GM21423 (cell line): ENCODE measurements around the gene CD101.

ENCODE experiments used
- ATAC-seq: cut with Tn5 transposase; IDR thresholded peaks from one replicate; pipeline ENCODE4 v1.9.1; 2021; ENCODE audit warnings: mild to moderate bottlenecking, moderate library complexity; ENCODE audit not compliant: unreplicated experiment

Gene CD101

DNA sequence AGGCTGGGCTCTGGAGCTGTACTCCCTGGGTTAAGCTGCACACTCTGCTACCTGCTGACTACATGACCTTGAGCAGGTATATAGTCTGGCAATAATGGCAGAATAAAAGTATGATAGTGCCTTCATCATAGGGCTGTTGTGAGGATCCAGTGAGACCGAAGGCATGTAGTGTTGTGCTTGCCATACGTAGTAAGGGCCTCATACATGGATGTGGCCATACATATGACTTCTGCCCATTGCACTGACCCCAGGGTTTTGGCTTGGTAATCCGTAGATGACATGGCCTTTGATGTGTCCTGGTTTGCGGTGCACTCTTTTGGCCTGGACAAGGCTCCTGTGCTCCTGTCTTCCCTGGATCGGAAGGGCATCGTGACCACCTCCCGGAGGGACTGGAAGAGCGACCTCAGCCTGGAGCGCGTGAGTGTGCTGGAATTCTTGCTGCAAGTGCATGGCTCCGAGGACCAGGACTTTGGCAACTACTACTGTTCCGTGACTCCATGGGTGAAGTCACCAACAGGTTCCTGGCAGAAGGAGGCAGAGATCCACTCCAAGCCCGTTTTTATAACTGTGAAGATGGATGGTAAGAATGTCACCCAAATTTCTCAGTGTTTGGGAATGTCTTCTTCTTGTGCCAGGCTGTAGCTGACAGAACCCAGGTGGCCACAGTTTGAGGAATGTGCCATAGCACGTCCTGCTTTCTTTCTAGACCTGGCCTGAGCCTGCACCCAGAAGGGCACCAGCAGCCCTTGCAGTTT is 17.0 kb upstream of the CD101 start:
- ATAC-seq = no peak

DNA sequence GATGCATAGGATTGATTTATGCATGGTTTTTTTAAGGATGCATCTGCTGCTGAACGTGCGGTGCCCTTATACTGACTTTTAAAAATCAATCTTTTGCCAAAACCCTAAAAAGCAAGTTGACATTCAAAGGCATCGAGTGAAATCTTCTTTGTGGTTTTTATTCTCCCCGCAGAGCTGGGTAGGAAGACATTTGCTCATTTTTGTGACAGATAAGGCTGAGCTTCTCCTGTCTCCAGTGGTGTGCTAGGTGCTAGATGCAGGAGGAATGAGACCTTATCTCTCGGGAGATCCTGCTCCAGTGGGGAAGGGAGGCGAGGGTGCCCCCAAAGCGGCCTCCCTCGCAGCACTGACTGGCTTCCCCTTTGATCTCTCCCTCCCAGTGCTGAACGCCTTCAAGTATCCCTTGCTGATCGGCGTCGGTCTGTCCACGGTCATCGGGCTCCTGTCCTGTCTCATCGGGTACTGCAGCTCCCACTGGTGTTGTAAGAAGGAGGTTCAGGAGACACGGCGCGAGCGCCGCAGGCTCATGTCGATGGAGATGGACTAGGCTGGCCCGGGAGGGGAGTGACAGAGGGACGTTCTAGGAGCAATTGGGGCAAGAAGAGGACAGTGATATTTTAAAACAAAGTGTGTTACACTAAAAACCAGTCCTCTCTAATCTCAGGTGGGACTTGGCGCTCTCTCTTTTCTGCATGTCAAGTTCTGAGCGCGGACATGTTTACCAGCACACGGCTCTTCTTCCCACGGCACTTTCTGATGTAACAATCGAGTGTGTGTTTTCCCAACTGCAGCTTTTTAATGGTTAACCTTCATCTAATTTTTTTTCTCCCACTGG is 14.9 kb upstream of the CD101 start:
- ATAC-seq = no peak

DNA sequence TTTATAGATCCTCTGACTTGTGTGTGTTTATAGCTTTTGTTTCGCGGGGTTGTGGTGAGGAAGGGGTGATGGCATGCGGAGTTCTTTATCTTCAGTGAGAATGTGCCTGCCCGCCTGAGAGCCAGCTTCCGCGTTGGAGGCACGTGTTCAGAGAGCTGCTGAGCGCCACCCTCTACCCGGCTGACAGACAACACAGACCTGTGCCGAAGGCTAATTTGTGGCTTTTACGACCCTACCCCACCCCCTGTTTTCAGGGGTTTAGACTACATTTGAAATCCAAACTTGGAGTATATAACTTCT is 14.4 kb upstream of the CD101 start:
- no peak for ATAC-seq

DNA sequence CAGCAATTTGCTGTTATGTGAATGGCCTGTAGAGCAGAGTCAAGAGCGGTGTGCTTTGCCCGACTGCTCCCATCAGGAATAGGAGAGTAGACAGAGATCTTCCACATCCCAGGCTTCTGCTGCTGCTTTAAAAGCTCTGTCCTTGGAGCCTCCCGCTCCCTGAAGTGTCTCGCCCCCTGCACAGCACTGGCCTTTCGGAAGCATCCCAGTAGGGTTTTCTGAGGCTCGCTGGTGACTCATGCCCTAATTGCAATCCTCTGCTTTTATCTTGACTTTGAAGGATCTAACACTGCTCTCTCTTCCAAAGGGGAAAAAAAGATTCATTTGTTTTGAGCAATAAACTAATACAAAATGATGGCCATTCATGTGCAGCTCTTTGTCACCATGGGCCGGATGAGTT is 13.3 kb upstream of the CD101 start:
- ATAC-seq = no peak

DNA sequence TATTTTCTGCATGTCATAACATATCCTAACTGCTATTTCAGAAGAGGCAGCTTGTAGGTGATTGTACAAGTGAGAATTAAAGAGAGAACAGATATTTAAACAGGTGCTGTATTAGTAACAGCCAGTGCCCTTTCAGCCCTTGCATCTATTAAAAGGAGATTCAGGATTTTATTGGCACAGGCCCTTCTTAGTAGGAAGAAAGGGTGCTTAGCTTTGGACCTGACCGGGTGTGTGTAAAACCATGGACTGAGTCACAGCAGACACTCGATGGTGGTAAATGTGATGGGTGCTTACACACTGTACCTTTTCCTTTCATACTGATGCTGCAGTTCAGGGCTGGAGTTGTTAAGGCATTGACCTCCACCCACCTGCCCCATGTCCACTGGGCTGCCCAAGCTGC is 12.7 kb upstream of the CD101 start:
- ATAC-seq = no peak

DNA sequence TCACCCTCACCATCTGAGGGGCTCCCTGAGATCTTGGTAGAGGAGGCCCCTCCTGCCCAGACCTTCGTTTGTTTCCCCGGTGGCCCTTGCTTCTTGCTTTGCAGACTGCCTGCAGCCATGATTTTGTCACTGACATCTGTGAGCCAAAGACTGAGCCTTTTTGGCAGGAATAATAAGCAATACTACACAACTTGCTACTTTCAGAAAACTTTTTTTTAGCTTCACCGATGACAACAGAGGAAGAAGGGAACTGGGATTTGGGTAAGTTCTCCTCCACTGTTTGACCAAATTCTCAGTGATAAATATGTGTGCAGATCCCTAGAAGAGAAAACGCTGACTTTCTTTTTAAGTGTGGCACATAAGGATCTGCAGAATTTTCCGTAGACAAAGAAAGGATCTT is 11.7 kb upstream of the CD101 start:
- ATAC-seq = no peak

DNA sequence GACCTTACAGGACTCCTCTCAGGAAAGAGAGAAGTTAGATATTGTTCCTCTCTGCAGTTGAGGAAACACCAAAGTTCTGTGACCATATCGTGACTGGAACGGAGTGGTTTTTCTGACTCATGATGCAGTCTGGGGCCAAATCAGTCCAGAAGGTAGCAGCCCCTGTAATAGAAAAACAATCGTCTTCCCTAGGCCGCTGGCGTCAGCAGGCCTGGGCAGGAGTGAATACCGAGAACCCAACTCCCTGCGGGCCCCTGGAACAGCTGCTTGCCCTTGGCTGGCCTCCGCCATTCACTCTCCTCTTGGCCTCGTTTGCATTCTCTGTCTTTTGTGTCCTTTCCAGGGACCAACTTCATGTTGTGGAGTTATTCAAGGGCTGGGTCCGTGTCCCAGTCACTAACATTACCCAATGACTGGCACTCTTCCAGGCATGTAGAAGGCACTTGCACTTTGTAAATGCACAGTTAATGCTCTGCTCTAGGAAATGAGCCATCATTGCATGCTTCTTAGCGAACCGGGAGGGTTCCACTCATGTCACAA is 10.9 kb upstream of the CD101 start:
- no peak for ATAC-seq

DNA sequence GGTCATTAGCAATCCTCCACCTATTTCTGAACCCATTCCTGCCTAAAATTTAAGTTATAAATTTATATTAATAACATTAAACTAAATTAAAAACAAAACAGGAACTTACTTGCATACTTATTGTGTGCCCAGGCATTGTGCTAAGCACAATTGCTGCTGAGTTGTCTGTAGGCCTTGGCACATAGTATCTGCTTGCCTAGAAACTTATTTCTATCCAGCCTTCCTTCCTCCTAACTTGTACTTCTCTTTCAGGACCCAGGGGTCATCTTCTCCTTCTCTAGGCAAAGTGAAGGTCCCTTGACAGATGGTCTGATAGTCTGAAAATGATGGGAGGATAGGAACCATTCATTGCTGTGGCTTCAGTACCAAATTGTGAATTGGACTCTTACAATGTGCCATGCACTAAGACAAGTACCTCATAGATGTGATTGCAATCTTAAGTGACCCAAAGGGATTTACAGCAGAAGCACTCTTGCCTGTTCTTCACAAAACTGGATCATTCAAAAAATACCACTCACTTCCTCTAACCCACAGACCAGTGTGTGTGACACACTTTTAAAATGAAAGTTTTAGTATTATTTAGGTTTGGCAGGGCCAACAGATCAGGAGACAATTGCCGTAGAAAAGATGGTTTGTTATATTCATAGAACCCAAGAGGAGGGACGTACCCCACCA is 10.3 kb upstream of the CD101 start:
- ATAC-seq = no peak

DNA sequence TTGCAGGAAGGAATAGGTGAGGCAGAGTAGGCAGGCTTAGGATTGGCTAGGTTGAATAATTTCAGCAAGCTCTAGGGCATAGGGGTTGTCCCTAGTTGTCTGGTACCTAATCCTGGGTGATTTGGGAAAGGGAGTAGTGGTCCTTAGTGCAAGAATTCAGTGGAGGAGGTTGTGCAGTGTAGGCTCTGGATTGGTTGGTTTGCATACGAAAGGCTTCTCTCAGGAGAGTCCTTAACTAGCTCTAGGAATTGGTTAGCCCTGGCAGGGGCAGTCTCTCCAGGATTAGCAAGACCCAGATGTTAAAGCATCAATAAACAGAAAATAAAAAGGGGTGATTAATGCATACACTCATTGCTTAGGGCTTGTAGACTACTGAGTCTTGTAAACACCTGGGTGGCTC is 9.6 kb upstream of the CD101 start:
- ATAC-seq = no peak

DNA sequence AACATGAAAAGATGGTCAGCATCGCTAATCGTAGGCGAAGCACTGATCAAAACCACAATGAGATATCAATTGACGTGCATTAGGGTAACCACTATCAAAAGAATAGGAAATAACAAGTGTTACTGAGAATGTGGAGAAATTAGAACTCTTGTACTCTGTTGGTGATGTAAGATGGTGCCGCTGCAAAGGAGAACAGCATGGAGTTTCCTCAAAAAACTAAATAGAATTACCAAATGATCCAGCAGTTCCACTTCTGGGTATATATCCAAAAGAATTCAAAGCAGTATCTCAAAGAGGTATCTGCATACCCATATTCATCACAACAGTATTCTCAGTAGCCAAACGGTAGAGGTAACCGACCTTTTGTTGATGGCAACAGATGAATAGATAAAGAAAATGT is 8.3 kb upstream of the CD101 start:
- ATAC-seq = no peak

DNA sequence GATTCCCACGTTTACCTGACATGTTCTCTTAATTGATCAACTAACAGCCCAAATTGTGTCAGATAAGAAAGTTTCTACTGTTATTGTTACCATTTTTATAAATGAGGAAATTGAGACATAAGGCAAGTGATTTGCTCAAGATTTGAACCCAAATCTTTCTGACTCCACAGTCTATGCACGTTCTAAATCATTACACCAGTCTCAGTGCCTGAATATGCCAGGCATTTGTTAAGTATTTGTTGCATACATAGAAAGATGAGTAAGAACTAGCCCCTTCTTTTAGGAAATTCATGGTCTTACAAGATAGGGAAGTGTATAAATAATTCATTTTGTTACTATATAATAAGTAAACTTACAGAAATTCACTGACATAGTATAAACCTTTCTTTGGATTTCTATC is 7.1 kb upstream of the CD101 start:
- ATAC-seq = no peak

DNA sequence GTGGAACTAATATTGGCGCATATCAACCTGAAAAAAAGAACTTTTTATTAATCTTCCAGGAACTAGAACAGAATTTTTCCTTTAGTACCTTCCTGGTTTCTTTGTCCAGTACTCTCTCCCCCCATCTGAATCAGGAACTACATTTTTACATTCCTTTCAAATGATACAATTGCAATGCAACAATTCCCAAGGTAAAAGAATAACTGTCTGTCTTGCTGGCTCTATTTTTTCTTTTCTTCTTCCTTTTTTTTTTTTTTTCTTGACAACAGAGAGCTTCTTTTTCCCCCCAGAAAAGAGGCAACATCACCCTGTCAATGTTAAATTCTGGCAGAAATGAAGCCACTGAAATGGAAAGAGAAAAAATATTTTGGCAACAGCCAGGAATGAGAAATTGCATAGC is 4.5 kb upstream of the CD101 start:
- ATAC-seq = no peak

DNA sequence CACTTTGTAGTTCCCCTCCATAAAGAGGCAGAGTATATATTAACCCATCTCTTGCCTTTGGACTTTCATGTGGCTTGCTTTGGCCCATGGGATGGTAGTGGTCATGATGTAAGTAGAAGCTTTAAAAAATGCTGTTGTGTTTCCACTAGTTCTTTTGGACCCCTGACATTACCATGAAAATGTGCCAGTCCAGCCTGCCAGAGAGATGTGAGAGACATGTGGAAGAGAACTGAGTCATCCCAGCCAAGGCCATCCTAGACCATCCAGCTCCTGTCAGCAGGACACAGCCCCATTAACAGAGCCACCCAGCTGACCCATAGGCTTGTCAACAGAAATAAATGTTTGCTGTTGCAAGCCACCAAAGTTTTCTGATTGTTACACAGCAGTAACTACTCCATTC is 3.9 kb upstream of the CD101 start:
- ATAC-seq = no peak

DNA sequence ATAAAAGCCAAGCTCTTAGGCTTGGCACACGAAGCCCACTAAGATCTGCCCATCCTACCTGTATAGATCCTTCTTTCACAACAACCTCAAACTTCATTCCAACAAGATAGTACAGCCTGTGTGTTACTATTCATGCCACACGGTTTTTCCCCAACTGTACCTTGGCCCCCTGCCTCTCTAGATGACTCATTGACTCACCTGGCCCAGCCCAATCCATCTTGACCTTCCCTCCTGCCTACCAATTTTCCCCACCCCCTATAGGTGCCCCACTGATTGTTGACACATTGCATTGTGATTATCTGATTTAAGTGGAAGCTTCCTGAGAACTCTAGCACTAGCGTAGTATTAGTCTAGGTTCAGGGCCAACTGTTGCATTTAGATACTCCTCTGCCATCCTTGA is 2.0 kb upstream of the CD101 start:
- ATAC-seq = no peak

DNA sequence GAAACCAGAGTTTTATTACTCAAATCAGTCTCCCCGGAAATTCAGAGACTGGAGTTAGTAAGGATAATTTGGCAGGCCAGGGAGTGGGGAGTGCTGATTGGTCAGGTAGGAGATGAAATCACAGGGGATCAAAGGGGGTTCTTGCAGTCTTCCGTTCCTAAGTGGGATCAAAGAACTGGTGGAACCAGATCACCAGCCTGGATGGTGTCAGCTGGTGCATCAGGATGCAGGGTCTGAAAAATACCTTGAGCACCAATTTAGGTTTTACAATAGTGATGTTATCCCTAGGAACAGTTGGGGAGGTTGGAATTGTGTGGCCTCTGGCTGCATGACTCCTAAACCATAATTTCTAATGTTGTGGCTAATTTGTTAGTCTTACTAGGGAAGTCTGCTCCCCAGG is 1.4 kb upstream of the CD101 start:
- ATAC-seq = no peak

DNA sequence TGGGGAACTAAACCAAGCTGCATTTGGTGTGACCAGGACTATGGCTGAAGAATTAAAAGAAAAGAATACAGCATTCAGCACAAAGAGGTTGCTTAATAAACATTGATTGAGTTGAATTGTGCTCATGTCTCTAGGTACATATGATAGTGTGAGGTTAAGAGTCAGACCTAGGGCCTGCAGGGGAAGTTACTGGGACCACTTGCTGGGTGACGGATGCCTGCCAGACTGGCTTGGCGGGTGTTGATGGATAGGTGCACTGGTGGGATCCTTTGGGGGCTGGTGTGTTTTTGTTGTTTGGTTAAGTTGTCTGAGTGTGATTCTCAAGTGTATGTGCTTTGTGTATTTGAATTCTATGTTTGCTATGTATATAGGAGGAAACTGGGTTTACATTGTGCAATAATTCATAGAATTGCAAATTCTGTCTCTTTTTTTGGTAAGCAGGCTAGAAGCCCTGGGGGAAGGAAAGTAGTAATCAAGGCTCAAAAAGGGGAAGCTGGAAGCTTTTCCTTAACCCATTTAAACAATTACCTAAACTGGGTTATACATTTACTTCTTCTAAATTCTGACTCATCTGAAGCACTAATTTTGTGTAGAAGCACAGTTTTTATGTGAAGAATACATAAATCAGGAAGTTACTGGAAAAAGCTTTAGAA is 1.8 kb downstream of the CD101 start:
- no peak for ATAC-seq

DNA sequence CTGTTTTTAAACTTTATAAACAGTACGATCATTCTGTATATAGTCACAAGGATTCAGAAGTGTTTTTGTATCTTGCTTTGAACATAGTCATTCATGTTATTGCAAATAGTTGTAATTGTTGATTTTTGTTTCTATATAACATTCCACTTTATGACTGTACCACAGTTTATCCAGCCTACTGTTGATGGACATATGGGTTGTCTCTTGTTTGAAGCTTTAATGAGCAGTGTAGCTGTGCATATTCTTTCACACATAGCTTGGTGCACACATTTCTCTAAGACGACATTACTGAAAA is 6.1 kb downstream of the CD101 start:
- no peak for ATAC-seq

DNA sequence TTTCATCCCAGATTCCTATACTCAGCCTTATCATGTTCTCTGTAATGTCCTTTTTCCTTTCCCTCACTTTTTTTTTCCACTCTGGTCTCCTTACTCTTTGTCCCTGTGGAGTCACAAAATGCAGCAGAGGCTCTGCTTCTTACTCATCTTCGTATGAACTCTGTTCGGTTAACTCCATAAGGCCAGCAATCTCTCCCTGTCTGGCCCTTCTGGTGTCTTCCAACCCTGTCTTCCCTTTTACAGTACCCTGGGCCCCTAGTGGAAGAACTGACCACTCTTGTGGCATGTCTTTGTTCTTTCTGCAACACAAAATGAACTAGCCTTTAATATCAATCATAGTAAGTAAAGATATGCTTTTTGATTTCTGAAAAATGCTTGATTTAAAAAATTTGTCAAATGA is 7.1 kb downstream of the CD101 start:
- ATAC-seq = no peak

DNA sequence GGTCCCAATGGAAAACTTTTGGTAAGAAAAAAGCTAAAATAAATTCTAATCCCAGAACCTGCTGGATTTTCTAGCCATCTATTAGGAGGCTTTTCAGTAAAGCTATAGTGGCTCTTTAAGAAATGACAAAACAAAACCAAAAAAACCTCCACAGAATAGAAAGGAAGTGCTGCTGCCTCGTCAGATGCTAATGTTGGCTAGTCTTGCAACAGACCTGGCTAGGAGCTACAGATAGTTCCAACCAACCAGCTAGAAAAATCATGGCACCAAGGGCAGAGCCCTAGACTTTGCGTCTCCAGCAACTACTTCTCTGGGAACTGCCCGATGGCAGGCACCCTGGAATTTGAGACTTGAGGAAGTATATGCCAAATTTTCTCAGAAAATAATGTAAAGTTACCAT is 7.6 kb downstream of the CD101 start:
- no peak for ATAC-seq

DNA sequence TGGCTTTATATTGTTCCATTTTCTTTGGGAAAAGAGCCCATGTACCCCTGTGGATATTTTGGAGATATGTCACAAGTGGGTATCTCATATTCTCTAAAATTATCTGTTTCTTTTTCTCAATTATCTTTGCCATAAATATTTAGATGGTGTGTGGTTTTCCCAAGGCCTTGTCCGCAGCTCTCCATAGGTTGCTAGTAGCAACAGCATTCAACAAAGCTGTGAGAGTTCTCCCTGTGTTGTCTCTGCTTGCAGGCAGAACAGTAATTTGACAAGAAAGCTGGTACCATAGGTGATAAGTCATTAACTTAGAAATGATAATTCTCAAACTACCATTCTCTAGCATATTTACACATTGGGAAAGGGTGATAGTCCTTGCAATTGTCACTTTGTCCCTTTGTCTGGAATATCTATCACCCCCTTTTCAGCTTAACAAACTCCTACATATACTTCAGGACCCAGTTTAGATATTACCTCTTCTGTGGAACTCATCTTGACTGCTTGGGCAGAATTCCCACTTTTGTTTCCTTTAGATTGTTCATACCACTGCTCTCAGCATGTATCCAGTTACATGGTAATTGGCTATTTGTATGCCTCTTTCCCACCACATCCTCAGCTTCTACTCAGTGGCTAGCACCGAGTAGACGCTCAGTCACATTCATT is 8.9 kb downstream of the CD101 start:
- no peak for ATAC-seq

DNA sequence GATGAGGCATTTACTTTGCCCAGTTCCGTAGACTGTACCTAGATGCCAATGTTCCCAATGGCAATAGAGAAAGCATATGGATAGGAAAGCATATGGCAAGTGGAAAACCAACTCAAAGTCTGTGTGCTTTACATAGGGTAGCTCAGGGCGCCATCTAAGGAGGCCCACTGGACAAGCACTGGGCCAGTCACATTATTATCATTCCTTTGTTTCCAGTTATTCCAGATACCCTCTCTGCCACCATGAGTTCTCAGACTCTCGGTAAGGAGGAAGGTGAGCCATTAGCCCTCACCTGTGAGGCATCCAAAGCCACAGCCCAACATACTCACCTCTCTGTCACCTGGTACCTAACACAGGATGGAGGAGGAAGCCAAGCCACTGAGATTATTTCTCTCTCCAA is 9.8 kb downstream of the CD101 start:
- ATAC-seq = no peak
